ENCODE data around the gene C13orf46.

DNA sequence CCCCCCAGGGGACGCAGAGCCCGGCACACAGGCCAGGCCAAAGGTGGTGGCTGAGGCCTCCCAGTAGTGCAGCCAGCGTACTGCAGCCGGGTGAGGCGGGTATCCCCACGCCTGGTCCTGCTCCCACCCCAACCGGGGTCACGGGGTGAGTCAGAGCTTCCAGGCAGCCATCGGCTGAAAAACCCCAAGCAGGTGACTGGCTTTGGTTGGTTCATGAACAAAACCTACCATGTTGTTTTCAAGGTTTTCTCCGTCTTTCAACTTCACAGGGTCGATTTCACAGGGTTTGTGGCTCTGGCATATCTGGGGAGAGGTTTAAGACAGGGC, 42.1 kb upstream of the C13orf46 start:
- TF ChIP-seq, protein P1, sequence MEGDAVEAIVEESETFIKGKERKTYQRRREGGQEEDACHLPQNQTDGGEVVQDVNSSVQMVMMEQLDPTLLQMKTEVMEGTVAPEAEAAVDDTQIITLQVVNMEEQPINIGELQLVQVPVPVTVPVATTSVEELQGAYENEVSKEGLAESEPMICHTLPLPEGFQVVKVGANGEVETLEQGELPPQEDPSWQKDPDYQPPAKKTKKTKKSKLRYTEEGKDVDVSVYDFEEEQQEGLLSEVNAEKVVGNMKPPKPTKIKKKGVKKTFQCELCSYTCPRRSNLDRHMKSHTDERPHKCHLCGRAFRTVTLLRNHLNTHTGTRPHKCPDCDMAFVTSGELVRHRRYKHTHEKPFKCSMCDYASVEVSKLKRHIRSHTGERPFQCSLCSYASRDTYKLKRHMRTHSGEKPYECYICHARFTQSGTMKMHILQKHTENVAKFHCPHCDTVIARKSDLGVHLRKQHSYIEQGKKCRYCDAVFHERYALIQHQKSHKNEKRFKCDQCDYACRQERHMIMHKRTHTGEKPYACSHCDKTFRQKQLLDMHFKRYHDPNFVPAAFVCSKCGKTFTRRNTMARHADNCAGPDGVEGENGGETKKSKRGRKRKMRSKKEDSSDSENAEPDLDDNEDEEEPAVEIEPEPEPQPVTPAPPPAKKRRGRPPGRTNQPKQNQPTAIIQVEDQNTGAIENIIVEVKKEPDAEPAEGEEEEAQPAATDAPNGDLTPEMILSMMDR (IDR thresholded peaks at IDR 0.05 in 8 of 11, conservative IDR thresholded peaks at IDR 0.05 in 3 of 11), result no peak
- no peak for TF ChIP-seq POLR2AphosphoS5 (IDR thresholded peaks at IDR 0.05)
- TF ChIP-seq POLR2A (IDR thresholded peaks at IDR 0.05), result no peak
